ENCODE measurements around the gene SNCB. TPM values are rescaled to one million over a fixed set of nuclear protein-coding genes. Genes with fewer than 3 reads are reported as not detected.
A peak's percentile ranks its signal among the peaks of the same experiment; 100 is the strongest.

Gene SNCB
- polyA plus RNA-seq, 5 donors = 0.19 to 0.77 (median 0.45) TPM

DNA sequence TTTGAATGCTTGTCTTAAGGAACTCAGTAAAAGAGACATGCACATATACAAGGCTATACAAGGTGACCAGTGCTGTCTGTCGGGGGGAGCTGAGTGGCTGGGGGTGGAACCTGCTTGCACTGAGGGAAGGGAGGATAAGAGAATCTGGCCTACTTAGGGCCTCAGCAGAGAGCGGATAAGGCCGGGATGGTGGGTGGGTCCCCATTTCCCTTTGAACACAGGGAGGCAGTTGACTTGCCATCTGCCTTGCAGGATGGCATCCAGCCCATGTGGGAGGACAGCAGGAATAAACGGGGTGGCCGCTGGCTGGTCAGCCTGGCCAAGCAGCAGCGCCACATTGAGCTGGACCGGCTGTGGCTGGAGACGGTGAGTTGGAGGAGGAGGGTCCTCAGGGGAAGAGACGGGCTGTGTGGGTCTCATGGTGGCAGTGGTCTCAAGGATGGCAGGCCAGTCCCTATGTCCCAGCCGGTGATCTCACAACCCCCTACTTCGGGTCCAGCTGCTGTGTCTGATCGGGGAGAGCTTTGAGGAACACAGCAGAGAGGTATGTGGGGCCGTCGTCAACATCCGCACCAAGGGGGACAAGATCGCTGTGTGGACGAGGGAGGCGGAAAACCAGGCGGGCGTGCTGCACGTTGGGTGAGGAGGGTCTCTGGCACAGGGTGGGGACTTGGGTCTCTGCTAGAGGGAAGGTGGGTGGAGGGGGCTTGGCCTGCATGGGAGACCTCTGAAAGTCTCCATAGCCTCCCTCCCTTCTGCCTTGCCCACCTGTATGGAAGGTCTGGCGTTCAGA lies 14.7 kb upstream of the SNCB start:
- no peak for DNase-seq

DNA sequence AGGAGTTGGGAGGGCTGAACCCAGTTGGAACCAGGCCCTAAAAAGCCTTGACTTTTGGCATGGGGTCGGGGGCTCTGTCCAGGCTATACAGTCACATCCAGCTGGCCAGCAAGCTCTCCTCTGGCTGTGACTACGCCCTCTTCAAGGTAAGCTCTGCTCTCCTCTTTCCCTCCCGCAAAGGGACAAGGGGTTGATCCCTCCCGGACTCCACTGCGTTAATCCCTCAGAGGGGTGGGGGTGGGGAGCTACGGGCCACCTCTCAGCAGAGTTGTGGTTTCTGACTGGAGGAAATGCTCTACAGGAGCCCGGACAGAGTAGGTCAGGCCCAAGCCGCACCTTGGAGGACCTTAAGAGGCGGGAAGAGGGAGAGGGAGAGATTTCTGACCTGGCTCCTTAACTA lies 14.0 kb upstream of the SNCB start:
- DNase-seq = no peak

DNA sequence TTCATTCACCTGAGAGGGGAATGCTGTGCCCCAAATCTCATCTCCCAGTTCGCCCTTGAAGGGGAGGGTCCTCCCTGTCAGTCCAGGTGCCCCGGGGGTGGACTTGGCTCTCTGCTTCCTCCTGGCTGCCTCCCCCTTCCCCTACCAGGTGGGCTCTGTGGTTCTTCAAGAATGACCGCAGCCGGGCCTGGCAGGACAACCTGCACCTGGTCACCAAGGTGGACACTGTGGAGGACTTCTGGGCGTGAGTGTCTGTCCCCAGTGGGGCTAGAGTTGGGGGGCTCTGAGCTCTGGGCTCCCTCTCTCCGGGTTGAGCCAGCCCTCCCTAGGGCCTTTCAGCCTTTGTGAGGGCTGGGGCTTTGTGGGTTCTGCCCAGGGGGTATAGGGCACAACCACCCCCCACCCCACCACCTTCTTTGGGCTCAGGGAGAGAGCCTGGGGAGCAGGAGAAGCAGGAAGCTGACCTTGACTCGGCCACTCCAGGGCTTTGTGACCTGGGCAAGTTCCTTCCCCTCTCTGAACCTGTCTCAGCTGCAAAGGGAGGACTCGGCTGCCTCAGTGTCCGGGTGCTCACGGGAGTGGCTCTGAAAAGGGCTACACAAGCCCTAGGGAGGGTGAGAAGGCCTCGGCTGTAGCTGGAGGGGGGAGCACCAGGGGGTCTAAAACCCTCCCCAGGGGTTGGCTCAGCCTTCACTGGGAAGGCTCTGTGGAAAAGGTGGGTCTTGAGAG lies 13.3 kb upstream of the SNCB start:
- no peak for DNase-seq

DNA sequence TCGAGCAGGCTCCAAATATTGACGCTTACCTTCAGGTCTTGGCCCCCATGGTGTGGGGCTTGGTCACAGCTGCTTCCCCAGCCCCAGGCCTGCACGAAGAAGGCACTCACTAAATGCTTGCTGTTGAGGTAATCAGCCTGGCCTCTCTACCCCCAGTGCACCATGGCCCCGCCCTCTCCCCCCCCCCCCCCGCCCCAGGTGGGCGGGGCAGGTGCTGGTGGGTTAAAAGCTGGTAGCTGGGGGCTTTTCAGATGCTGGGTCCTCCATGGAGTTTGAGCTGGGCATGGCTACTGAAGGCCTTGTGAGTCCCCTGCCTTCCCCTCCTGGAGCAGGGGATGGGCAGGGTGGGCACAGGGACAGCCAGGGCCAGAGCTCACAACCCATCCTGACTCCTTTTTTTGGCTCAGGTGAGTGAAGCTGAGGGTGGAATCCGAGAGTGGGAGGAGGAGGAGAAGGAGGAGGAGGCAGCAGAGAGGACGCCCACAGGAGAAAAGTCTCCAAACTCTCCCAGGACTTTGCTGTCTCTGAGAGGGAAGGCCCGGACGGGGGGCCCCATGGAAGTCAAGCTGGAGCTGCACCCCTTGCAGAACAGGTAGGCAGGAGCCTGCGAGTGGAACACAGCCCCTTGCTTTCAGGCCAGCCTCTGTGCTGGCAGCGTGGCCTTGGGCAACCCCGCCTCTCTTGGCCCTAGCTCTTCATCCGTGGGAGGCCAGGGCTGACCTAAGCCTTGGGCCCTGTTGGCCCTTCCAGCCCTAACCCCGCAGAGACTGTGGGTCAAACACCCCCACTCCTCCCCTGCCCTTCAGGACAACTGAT lies 12.5 kb upstream of the SNCB start:
- DNase-seq = no peak

DNA sequence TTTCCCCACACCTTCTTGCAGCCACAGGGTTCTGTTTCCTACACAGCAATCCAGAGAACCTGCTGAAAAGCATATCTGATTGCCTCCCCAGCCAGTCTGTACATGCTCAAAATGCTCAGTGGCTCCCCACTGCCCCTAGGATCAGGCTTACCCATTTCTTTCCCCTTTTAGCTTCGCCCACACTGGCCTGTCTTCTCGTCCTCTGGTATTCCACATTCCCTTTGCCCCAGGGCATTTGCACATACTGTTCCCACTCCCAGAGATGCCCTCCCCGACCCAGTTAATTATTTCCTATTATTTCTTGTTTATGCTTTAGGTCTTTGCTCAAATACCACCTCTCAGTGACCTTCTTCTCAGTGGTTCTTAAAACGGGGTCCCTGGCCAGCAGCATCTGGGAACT lies 10.3 kb upstream of the SNCB start:
- no peak for DNase-seq

DNA sequence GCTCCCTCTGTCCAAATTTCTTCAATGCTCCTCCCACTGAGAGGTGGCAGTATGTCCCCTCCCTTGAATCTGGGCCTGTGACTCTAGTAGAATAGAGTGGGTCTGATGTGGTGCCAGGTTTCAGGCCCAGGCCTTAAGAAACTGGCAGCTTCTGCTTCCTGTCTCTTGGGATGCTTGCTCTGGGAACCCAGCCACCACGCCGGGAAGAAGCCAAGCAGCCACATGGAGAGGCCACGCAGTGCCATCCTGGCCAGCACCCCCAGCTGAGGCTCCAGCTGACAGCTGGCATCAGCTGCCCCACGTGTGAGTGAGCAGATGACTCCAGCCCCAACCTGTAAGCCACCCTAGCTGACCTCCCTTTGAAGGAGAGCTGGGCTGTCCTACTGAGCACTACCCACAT lies 9.6 kb upstream of the SNCB start:
- DNase-seq = peak in 1 of 2 donors; percentile 41

DNA sequence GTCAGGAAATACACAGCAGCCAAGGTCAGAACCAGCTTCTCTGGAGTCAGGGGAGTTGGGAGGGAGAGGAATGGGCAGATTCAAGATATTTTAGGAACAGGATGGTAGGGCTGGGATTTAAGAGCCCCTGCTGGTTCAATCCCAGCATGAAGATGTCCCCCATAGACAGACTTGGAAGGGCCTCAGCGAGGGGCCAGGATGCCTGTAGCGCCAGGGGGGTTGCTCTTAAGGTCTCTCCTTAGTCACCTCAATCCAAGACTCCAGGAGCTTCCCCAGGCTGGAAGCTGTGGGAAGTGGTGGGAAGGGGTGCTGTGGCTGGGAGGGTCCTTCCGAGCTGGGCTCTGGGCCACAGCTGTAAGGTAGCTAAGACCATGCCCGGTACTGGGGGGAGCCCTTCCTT lies 8.9 kb upstream of the SNCB start:
- DNase-seq = no peak

DNA sequence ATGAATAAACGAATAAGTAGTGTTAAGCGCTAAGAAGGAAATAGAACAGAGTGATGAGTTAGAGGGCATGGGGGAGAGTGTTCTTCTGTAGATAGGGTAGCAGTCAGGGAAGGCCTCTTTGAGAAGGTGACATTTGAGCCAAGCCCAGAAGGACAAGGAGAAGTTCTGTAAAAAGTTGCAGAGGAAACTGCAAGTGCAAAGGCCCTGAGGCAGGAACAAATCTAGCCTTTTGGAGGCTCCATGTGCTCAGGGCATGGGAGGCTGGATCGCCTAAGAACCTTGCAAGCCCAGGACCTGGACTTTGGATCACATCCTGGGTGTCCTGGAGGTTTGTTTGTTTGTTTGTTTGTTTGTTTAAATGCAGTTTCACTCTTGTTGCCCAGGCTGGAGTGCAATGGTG lies 8.1 kb upstream of the SNCB start:
- DNase-seq = no peak

DNA sequence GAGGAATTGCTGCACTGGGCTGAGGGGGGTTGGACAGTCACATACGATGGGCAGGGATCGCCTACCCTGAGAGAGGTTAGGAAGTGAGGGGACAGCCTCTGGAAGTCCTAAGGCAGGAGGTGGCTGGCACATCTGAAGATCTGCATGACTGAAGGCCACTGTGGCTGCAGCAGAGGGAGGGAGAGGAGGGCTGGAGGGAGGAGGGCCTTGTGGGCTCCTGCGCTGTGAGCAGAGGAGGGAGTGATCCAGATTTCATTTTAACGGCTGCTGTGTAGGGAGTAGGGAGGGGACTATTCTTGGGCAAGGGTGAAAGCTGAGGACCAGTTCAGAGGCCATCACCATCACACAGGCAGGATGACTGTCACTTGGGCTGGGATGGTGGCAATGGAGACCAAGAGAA lies 7.2 kb upstream of the SNCB start:
- DNase-seq = no peak

DNA sequence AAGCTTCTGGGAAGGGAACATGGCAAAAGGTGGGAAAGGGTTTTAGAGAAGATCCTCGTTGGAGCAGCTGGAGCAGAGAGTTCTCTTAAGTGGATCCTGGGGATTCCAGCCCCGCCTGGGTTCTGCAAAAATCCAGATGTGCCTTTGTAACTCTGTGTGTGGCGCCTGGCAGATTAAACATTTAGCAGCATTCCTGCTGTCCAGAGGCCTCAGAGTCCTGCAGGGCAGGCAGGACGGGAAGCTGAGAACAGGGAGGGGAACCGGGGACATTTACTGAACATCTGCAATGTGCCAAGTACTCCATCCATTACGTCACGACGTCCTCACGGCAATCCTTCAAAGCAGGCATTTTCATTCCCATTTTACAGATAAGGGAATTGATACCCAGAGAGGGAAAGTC lies 6.1 kb upstream of the SNCB start:
- no peak for DNase-seq

DNA sequence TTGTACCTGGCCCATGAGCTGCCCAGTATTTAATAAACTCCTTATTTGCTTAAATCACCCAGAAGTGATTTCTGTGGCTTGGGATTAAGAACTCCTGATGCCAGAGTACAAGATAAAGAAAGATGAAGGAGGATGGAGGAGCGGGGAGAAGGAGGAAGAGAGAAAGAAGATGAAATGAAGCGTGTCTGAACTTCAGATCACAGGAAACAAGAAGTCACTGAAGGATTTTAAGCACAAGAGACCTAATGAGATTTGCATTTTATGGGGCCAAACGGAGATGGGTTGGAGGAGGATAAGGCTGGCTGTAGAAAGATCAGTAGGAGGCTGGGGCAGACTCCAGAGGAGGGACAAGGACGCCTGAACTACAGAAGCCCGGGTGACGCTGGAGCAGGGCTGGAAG lies 3.3 kb upstream of the SNCB start:
- DNase-seq = no peak

DNA sequence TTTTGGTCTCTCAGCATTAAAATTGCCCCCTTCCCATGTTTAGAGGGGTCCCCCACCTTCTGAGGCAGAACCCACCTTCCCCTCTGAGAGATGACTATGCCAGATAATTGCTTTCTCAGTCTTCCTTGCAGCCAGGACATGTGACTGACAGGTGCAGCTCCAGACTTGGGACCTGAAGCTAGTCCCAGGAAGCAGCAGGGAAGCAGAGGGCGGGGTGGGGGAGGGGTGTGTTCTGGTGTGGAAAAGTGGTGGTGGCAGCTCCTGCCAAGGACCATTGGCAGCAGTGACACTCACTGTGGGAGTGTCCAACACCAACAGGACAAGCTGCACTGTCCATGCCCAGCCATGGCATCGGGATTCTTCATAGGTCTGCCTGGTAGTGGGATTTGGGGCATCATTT lies 2.4 kb upstream of the SNCB start:
- no peak for DNase-seq

DNA sequence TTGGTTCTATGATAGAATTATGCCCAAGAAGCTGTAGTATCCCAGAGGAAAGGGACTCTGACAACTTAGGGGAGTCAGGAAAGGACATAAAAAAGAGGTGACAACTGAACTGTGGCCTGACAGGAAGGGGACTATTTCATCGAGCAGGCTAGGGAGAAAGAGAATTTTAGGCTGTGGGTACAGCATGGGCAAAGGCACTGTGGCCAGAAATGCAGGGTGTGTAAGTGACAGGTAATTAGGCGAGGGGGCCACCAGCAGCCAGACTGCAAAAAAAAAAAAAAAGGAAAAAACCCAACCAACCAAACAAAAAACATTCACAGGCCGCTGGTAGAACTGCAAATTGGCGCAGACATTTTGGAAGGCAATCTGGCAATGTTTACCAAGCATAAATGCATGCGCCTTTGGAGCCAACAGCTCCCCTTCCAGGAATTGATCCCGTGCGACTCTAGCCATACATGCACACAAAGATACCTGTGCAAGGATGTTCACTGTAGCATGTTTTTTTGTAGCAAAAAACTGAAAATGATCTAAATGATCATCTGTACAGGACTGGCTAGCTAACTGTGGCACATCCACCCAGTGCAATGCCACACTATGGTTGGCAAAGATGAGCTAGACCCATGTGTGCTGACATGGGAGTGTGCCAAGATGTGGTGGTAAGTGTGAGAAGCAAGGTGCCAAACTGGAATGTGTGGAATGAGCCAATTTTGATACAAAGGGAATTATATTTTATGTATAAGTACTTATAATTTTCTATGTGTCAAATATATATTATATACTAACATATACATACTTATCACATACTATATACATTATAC lies 1.3 kb upstream of the SNCB start:
- DNase-seq = no peak

DNA sequence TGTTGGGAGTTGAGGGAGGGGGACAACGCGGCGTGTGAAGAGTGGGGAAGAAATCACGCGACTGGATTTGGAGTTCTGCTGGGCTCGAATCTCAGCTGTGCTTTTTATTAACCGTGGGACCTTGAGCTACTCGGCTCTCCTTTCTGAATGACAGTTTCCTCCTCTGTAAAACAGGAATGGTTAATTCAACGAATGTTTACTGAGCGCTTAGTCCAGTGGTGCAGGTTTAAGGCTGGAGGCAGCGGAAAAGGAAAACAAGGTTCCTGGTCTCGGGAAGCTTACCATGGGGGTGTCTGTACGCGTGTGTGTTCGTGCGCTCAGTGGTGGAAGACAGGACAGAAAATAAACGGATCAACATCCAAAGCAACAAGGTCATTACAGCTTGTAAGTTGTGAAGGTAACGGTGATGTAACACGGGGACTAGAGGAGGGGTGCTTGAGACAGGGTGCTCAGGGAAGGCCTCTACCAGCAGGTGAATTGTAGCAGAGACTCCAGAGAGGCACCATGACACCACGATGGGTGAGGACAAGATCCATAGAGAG lies 418 bp upstream of the SNCB start:
- DNase-seq = no peak

DNA sequence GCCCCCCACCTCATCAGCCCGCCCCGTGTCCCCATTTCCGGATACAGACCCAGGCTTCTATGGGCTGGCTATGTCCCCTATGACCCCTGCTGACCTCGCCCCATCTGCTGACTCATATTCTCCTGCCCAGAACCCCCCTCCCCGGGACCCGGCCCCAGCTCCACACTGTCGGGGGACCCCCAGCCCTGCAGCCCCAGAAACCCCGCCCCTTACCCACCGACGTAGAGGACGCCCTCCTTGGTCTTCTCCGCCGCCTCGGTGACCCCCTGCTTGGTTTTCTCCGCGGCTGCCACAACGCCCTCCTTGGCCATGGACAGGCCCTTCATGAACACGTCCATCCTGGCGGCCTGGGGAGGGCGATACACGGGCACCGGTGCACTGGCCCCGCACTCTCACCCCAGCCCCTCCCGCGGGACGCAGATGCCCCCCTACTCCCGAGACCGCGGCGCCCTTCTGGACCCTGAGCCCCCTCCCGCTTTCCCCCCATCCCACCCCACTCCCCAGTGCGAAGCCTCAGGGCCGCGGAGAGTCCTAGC lies 949 bp downstream of the SNCB start:
- DNase-seq = no peak

DNA sequence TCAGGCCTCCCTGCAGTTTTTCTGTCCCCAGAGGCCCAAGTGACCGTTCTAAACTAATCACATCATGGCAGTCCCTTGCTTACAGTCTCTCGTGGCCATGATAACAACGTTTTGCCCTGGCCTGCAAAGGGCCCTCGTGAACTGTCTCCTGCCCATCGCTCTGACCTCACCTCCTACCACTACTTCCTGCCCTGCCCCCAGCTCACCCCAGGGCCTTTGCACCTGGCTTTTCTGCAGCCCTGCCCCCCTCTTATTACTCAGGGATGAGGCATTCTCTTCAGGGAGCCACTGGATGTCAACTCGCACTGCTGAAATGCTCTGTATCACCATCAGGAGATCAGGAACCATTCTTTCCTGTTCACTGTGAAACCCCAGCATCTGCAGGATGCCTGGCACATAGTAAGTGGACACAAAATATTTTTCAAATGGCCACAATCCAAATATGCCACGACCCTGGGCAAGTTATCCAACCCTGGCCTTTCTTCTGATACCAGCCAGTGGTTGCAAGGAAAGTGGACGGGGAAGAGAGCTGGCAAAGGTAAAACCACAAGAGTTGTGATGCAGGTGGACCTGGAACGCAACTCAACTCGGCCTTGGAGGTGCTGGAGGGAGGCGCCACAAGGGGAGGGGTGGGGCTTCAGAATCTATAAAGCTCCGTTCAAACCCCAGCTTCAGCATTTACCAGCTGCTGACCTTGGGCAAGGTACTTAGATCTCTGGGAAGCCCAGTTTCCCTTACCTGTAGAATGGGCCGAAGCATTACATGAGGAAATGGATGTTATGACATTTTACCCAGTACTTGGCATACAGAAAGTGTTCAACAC lies 1.7 kb downstream of the SNCB start:
- no peak for DNase-seq

DNA sequence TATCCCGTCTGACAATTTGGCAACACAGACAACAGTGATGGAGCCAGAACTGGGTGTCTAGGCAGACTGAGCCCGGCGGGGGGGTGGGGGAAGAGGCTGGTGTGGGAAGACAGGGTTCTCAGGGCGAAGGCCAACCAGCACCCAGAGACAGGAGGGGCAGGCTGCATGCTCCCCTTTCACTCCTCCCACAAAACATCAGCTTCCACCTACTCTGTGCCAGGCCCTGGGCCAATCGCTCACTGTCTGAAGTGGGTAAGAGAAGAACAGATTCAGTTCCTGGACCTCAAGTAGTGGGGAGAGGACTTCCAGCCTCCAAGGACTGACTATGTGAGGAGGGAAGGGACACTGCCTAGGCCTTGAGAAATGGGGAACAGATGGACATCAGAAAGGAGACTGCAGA lies 2.8 kb downstream of the SNCB start:
- no peak for DNase-seq

DNA sequence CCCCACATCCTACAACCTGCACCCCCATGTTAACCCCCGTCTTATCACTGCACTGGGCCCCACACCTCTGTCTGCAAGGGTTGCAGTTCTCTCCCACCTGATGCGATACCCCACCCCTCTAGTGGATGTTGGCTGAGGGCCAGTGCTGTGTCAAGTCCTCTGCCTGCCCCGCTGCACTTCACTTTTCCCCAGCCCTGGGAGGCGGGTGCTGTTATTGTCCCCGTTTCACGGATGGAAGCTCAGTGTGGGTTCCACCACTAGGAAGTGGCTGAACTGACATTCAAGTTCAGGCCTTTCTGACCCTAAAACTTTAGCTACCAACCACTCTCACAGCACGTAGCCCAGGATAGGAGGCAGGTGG lies 3.5 kb downstream of the SNCB start:
- DNase-seq = no peak

DNA sequence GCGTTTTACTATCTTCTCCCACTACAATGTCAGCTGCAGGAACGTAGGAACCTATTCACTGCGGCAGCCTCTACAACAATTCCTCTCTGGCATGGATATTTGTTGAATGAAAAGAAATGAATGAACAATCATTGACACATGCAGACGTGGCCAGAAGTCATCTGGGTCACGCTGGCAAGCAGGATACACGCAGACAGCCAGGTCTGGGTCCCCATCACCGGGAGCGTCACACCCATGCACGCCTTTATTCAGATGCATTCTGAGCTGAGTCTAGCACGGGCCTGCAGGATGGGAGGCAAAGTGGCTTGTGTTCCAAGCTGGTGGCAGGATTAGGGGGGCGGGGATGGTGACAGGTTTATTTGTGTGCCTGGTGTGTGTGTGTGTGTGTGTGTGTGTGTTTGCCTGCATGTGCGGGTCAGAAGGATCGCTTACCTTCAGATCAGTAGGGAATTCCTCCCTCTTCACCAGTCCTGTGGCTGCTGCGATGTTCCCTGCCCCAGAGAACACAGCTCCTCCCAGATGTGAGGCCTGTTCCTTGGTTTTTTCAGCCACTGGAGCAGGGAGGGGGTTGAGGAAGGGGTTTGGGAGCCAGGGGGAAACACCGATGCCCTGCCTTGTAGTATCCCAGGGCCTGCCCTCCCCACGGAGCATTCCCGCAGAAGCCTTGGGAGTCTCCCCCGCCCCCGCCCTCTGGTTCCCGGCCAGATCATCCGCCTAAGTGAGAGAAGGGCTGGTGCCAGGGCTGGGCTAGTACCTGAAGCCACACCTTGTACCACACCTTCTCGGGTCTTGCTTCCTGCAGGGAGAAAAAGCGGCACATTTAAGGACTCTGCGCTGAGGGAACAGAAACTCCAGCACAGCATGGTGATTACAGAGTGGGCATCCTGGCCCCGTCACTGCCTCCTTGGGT lies 4.1 kb downstream of the SNCB start:
- no peak for DNase-seq
